HepG2 (cell line): ENCODE measurements around the gene SMG5. TPM values are rescaled to one million over a fixed set of nuclear protein-coding genes. Genes with fewer than 3 reads are reported as not detected.

ENCODE experiments used
- CREB1 ChIP-seq, 2 experiments: fragments of 450-650 bp in 1 of 2; IDR thresholded peaks; 2 replicates each; pipeline ENCODE4 v1.6.1; 2016 to 2017; ENCODE audit warnings: control low read depth in 1 of 2, mild to moderate bottlenecking in 1 of 2, missing compliant biosample characterization in 1 of 2, missing genetic modification characterization in 1 of 2
- ETV6 ChIP-seq: sonication (generic); formaldehyde crosslinking; conservative IDR thresholded peaks from 2 replicates; pipeline ENCODE4 v1.4.0; 2020; ENCODE audit warnings: missing genetic modification reagents
- FOXK2 ChIP-seq: fragments of 450-650 bp; IDR thresholded peaks from 2 replicates; pipeline ENCODE4 v1.6.1; 2016
- HMG20A ChIP-seq: IDR thresholded peaks from 2 replicates; pipeline ENCODE4 v1.6.1; 2016; ENCODE audit warnings: borderline replicate concordance
- MED13 ChIP-seq: sonication (generic); formaldehyde crosslinking; IDR thresholded peaks from 2 replicates; pipeline ENCODE4 v1.5.0; 2020; ENCODE audit warnings: missing genetic modification reagents
- MED8 ChIP-seq: sonication (generic); formaldehyde crosslinking; IDR thresholded peaks from 2 replicates; pipeline ENCODE4 v1.8.1; 2023; ENCODE audit warnings: mild to moderate bottlenecking, missing genetic modification reagents; ENCODE audit not compliant: insufficient replicate concordance
- RBM39 ChIP-seq: fragments of 200-400 bp; formaldehyde crosslinking; IDR thresholded peaks from one replicate; pipeline ENCODE4 v1.6.1; 2018; ENCODE audit warnings: antibody characterized with exemption, mild to moderate bottlenecking, low read depth, low read length; ENCODE audit not compliant: poor library complexity, severe bottlenecking
- SOX13 ChIP-seq, 3 experiments: fragments of 450-650 bp in 1 of 3; sonication (generic) in 1 of 3; formaldehyde crosslinking in 1 of 3; IDR thresholded peaks in 2 of 3; conservative IDR thresholded peaks in 1 of 3; 2 replicates each; pipeline versions ENCODE4 v1.5.0 to v1.6.1; 2016 to 2020; ENCODE audit warnings: antibody characterized with exemption in 1 of 3, mild to moderate bottlenecking in 1 of 3, missing compliant biosample characterization in 1 of 3, missing genetic modification reagents in 1 of 3, moderate library complexity in 1 of 3
- XBP1 ChIP-seq: sonication (generic); formaldehyde crosslinking; IDR thresholded peaks from 2 replicates; pipeline ENCODE4 v1.5.0; 2020; ENCODE audit warnings: missing genetic modification reagents
- polyA plus RNA-seq, 8 experiments: library from polyadenylated mRNA; depleted of rRNA in 3 of 8; stranded (reverse) in 7 of 8; unstranded in 1 of 8; fragments of >200 nt; fragmentation: Illumina TruSeq in 4 of 8; extraction: Trizol in 4 of 8; gene quantifications; 2 replicates each; pipeline versions ENCODE4 v1.2.1 to v1.2.3, GENCODE V29; 2011 to 2016; ENCODE audit warnings: low read depth in 4 of 8, missing spikeins in 1 of 8, mixed read lengths in 1 of 8; ENCODE audit not compliant: insufficient read depth in 1 of 8
- total RNA-seq, 5 experiments: library from RNA; depleted of rRNA; stranded (reverse); fragments of >200 nt; fragmentation: Illumina TruSeq; extraction: Trizol; gene quantifications; 2 replicates each; pipeline ENCODE4 v1.2.3, GENCODE V29; 2016; ENCODE audit warnings: low read depth in 1 of 5
- TF ChIP-seq, protein P1 (sequence below): IDR thresholded peaks from 2 replicates; pipeline ENCODE4 v1.6.1; 2016; ENCODE audit warnings: low read depth, missing genetic modification reagents, missing compliant biosample characterization
- TF ChIP-seq, protein P2 (sequence below): IDR thresholded peaks from 2 replicates; pipeline ENCODE4 v1.6.1; 2012; ENCODE audit warnings: low read depth, low read length, improper control_type of control experiment
- TF ChIP-seq, protein P3 (sequence below): sonication (generic); formaldehyde crosslinking; IDR thresholded peaks from 2 replicates; pipeline ENCODE4 v1.9.0; 2021; ENCODE audit warnings: missing genetic modification reagents, borderline replicate concordance
- TF ChIP-seq, protein P4 (sequence below): IDR thresholded peaks from 2 replicates; pipeline ENCODE4 v1.6.1; 2018; ENCODE audit warnings: missing genetic modification reagents

Gene SMG5
- total and polyA plus RNA-seq, 2 of the 13 experiments (the other 11 are each of a cell fraction or from before 2014, with no cell fraction given): 50.5 to 84.0 TPM

DNA sequence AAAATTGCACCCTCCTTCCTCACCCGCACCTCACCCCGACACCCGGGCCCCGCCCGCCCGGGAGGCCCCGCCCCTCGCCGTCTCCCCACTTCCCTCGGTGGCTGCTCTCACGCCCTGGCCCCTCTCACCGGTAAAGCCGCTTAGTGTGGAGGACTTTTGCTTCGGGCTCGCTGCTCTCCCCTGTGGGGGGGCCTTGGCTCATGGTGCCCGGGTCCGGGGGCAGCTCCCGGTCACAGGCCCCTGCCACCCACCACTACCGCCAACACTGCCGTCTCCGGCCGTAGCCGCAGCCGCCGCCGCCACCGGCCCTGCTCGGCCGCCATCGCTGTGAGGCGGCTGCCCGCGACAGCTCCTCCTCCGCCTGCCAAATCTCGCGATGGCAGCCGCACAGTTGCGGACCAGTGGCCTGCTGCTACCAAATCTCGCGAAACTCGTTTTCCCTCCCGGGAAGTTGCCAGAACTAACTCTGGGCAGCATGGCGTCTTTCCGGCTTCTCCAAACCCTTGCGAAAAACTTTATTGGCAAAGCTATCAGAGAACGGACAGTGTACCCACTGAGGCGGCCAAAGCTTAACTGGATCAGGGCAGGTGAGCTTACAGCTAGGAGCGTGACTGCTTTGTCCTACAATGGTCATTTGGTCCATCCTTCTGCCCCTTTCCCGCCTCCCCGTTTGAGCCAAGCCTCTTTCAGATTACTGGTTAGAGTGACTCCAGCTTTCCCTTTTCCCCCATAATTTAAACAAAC lies at the start of gene SMG5 (continued):
- TF ChIP-seq, protein P1, sequence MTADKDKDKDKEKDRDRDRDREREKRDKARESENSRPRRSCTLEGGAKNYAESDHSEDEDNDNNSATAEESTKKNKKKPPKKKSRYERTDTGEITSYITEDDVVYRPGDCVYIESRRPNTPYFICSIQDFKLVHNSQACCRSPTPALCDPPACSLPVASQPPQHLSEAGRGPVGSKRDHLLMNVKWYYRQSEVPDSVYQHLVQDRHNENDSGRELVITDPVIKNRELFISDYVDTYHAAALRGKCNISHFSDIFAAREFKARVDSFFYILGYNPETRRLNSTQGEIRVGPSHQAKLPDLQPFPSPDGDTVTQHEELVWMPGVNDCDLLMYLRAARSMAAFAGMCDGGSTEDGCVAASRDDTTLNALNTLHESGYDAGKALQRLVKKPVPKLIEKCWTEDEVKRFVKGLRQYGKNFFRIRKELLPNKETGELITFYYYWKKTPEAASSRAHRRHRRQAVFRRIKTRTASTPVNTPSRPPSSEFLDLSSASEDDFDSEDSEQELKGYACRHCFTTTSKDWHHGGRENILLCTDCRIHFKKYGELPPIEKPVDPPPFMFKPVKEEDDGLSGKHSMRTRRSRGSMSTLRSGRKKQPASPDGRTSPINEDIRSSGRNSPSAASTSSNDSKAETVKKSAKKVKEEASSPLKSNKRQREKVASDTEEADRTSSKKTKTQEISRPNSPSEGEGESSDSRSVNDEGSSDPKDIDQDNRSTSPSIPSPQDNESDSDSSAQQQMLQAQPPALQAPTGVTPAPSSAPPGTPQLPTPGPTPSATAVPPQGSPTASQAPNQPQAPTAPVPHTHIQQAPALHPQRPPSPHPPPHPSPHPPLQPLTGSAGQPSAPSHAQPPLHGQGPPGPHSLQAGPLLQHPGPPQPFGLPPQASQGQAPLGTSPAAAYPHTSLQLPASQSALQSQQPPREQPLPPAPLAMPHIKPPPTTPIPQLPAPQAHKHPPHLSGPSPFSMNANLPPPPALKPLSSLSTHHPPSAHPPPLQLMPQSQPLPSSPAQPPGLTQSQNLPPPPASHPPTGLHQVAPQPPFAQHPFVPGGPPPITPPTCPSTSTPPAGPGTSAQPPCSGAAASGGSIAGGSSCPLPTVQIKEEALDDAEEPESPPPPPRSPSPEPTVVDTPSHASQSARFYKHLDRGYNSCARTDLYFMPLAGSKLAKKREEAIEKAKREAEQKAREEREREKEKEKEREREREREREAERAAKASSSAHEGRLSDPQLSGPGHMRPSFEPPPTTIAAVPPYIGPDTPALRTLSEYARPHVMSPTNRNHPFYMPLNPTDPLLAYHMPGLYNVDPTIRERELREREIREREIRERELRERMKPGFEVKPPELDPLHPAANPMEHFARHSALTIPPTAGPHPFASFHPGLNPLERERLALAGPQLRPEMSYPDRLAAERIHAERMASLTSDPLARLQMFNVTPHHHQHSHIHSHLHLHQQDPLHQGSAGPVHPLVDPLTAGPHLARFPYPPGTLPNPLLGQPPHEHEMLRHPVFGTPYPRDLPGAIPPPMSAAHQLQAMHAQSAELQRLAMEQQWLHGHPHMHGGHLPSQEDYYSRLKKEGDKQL: no peak
- TF ChIP-seq SOX13 (IDR thresholded peaks at IDR 0.05) (no peak; the same call in 1 of the 2 replicates), SOX13 (CRISPR knock-in tag; conservative IDR thresholded peaks at IDR 0.05 in 1 of 2, IDR thresholded peaks at IDR 0.05 in 1 of 2) (peak in 1 of 2 experiments; percentile 55; a peak in 2 of 4 replicates), MED13 (CRISPR knock-in tag) (no peak), XBP1 (CRISPR knock-in tag) (no peak), RBM39 (peak; percentile 89), CREB1 (IDR thresholded peaks at IDR 0.05) (peak; percentile 53; the same call in 1 of the 2 replicates), CREB1 (CRISPR knock-in tag; IDR thresholded peaks at IDR 0.05) (peak; percentile 88), FOXK2 (no peak), HMG20A (no peak), MED8 (CRISPR knock-in tag) (peak; percentile 84), ETV6 (CRISPR knock-in tag) (peak; percentile 67; the same call in 1 of the 2 replicates)
- TF ChIP-seq, protein P2, sequence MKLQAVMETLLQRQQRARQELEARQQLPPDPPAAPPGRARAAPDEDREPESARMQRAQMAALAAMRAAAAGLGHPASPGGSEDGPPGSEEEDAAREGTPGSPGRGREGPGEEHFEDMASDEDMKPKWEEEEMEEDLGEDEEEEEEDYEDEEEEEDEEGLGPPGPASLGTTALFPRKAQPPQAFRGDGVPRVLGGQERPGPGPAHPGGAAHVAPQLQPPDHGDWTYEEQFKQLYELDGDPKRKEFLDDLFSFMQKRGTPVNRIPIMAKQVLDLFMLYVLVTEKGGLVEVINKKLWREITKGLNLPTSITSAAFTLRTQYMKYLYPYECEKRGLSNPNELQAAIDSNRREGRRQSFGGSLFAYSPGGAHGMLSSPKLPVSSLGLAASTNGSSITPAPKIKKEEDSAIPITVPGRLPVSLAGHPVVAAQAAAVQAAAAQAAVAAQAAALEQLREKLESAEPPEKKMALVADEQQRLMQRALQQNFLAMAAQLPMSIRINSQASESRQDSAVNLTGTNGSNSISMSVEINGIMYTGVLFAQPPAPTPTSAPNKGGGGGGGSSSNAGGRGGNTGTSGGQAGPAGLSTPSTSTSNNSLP: no peak
- TF ChIP-seq, protein P3, sequence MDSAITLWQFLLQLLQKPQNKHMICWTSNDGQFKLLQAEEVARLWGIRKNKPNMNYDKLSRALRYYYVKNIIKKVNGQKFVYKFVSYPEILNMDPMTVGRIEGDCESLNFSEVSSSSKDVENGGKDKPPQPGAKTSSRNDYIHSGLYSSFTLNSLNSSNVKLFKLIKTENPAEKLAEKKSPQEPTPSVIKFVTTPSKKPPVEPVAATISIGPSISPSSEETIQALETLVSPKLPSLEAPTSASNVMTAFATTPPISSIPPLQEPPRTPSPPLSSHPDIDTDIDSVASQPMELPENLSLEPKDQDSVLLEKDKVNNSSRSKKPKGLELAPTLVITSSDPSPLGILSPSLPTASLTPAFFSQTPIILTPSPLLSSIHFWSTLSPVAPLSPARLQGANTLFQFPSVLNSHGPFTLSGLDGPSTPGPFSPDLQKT (CRISPR knock-in tag): no peak
- TF ChIP-seq, protein P4, sequence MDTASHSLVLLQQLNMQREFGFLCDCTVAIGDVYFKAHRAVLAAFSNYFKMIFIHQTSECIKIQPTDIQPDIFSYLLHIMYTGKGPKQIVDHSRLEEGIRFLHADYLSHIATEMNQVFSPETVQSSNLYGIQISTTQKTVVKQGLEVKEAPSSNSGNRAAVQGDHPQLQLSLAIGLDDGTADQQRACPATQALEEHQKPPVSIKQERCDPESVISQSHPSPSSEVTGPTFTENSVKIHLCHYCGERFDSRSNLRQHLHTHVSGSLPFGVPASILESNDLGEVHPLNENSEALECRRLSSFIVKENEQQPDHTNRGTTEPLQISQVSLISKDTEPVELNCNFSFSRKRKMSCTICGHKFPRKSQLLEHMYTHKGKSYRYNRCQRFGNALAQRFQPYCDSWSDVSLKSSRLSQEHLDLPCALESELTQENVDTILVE (CRISPR knock-in tag): peak; percentile 96
